ENCODE measurements around the gene AEBP1.

DNA sequence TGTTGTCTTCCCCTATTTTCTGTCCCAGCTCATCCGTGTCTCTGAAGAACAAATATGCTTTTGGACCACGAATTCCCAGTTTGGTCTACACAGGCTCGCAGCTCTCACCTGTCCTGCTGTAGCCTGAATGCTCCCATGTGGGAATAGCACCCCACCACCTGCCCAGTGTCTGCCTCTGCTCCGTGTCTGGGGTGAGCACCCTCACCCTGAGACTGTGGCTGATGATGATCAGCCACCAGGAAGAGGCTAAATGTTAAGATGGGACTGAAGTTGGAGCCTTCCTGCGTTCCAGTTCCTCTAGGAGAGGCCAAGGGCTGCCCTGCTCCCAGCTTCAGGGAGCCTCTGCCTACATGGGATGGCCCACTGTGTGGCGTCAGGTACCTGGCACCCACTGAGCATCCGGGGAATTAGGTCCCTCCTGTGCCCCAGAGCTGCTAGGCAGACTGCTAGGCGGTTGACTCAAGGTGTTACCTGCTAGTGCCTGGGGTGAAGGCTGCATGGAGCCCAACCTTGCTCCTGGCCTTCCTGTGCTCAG, 42.4 kb upstream of the AEBP1 start:
- TF ChIP-seq POLR2A (IDR thresholded peaks at IDR 0.05): no peak
- TF ChIP-seq, protein P1, sequence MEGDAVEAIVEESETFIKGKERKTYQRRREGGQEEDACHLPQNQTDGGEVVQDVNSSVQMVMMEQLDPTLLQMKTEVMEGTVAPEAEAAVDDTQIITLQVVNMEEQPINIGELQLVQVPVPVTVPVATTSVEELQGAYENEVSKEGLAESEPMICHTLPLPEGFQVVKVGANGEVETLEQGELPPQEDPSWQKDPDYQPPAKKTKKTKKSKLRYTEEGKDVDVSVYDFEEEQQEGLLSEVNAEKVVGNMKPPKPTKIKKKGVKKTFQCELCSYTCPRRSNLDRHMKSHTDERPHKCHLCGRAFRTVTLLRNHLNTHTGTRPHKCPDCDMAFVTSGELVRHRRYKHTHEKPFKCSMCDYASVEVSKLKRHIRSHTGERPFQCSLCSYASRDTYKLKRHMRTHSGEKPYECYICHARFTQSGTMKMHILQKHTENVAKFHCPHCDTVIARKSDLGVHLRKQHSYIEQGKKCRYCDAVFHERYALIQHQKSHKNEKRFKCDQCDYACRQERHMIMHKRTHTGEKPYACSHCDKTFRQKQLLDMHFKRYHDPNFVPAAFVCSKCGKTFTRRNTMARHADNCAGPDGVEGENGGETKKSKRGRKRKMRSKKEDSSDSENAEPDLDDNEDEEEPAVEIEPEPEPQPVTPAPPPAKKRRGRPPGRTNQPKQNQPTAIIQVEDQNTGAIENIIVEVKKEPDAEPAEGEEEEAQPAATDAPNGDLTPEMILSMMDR (IDR thresholded peaks at IDR 0.05): no peak
